ENCODE data around the gene MEF2D. TPM values are rescaled to one million over a fixed set of nuclear protein-coding genes. Genes with fewer than 3 reads are reported as not detected.

MEF2D gene
- total and polyA plus RNA-seq, 4 donors, result 8.1 to 95.8 (median 54.8) TPM

DNA sequence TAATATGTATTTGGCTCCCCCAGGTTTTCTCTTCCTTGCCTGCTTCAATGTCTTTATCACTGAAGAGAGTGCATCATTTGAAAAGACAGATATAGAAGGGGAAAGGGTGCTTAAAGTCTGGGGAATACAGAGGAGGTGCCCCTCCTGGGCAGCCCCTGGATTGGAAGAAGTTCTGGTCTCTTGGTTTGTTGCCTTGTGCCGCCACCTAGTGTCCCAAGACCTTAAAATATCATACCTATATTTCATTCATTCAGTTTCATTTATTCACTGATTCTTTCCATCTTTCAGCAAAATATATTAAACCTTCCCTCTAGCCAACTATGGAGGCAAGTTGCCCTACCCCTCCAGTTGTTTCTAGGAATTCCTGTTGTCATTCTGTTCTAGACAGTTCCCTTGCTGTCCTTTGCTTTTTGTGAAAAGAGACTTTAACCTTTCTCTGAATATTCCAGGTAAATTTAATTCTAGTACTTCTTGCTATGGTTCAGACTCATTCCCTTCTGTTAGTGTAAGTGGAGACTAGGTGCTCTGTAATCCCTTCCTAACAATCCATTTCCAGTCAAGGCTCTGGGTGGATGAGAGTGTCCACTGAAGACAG lies 56.1 kb downstream of the MEF2D start:
- ATAC-seq (ENCODE audit: low FRiP score) (no peak), DNase-seq (no peak)
- 24 to 50% methylated on average over 1 of the region's 1 CpG for WGBS, 2 donors
- Histone ChIP-seq H3K4me3 (ENCODE audit: low read length in 2 of 2) (no peak overlapping the region), H3K4me1 (ENCODE audit: control insufficient read depth in 1 of 2, insufficient read depth in 2 of 2, low read length in 2 of 2) (no peaks in the 10 kb centered on the region), H3K27ac (ENCODE audit: low read depth in 1 of 2, low read length in 2 of 2) (no peak overlapping the region), H3K36me3 (ENCODE audit: control insufficient read depth in 1 of 2, insufficient read depth in 2 of 2, low read length in 1 of 2) (no peaks in the 10 kb centered on the region), H3K27me3 (ENCODE audit: control insufficient read depth in 1 of 2, insufficient read depth in 2 of 2, low read length in 1 of 2) (no peaks in the 10 kb centered on the region), H3K9me3 (ENCODE audit: control insufficient read depth, low read length) (no peaks in the 10 kb centered on the region)
- intact Hi-C loops (cut with DNase I), result loop anchor here (2.0 kb wide), 2 partner anchors 58 to 60 kb away; no protein-coding TSS in a partner anchor

DNA sequence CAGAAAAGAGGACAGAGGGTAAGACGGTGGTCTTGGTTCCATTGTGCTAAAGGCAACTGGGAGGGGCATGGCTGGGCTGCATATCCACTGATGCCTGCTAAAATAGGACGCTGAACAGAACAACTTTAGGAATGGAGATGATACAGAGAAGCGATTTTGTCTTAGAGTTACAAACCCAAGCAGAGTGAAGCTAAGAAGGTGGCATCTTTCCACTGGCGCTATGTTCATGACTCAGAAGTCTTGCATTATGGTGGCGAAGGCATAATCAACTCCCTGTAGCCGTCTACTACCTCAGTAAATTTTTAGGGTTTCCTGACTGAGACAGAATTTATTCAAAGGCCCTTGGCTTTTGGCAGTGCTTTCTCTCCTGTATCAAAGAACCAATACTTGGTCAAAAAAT lies 57.3 kb downstream of the MEF2D start:
- Histone ChIP-seq H3K36me3 (ENCODE audit: control insufficient read depth in 1 of 2, insufficient read depth in 2 of 2, low read length in 1 of 2) (no peaks in the 10 kb centered on the region), H3K4me1 (ENCODE audit: control insufficient read depth in 1 of 2, insufficient read depth in 2 of 2, low read length in 2 of 2) (no peaks in the 10 kb centered on the region), H3K4me3 (ENCODE audit: low read length in 2 of 2) (no peak overlapping the region), H3K9me3 (ENCODE audit: control insufficient read depth, low read length) (no peaks in the 10 kb centered on the region), H3K27ac (ENCODE audit: low read depth in 1 of 2, low read length in 2 of 2) (no peak overlapping the region), H3K27me3 (ENCODE audit: control insufficient read depth in 1 of 2, insufficient read depth in 2 of 2, low read length in 1 of 2) (no peaks in the 10 kb centered on the region)
- intact Hi-C loops (cut with DNase I), result no loop called here
- DNase-seq (no peak), ATAC-seq (ENCODE audit: low FRiP score) (no peak)
- 62 to 68% methylated on average over 6 of the region's 6 CpGs for WGBS, 2 donors

DNA sequence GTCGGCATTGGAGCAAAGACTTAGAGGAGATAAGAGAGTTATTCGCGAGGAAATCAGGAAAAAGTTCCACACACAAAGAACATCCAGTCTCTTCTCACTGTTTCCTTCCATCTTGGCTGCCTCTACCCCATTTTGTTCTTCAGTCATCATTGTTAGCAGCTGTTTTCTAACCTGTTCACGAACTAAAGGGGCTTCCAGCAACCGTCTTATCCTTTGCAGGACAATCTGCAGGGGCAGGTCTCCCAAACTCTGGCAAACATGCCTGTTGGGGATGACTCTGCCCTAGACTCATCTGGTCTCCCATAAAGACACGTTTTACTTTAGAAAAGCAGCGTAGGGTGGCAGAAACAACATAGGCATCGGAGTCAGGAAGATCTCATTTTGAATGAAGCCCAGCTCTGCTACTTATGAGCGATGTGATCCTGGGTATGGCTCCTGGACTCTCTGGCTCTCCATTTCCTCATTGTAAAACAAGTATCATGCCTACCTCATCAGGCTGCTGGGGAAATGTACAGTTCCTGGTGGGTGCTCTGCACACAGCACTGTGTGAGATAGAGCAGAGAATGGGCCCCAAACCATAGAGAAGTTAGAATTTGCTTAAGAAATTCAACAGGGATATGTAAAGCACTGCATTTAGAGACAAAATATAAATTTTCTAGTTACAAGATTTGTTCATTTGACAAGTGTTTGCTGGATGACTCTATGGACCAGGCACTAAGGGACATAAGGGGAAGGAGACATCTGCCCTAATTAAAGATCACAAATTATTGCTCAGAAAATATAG lies 59.7 kb downstream of the MEF2D start:
- H3K4me3 ChIP-seq (ENCODE audit: low read length in 2 of 2), result no peak overlapping the region
- intact Hi-C loops (cut with DNase I), result no loop called here
- 18 to 23% methylated on average over 9 of the region's 9 CpGs for WGBS, 2 donors
- ATAC-seq (ENCODE audit: low FRiP score), result no peak
- H3K4me1 ChIP-seq (ENCODE audit: control insufficient read depth in 1 of 2, insufficient read depth in 2 of 2, low read length in 2 of 2), result no peaks in the 10 kb centered on the region
- no peaks in the 10 kb centered on the region for H3K9me3 ChIP-seq (ENCODE audit: control insufficient read depth, low read length)
- DNase-seq, result no peak
- H3K27me3 ChIP-seq (ENCODE audit: control insufficient read depth in 1 of 2, insufficient read depth in 2 of 2, low read length in 1 of 2), result no peaks in the 10 kb centered on the region
- no peaks in the 10 kb centered on the region for H3K36me3 ChIP-seq (ENCODE audit: control insufficient read depth in 1 of 2, insufficient read depth in 2 of 2, low read length in 1 of 2)
- H3K27ac ChIP-seq (ENCODE audit: low read depth in 1 of 2, low read length in 2 of 2), result no peak overlapping the region

DNA sequence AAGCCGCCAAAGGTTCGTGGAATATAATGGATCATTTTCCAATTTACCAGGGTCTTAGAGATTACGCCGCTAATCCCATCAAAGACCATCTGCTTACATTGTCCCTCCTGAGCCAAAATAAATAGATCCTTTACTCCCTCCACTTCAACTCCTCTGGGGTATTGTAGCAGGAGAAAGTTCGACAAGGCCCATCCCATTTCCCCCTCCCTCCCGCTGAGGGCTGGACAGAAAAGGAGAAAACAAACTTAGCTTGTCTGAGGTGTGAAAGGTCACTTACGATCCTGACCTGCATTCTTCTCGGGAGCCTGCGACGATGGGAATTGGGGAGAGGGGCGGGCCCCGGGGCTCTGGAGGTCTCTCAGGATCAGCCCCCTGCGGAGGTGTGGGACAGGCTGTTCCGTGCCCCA lies 60.8 kb downstream of the MEF2D start:
- no peak overlapping the region for H3K27ac ChIP-seq (ENCODE audit: low read depth in 1 of 2, low read length in 2 of 2)
- DNase-seq (no peak), ATAC-seq (ENCODE audit: low FRiP score) (no peak)
- no peaks in the 10 kb centered on the region for H3K9me3 ChIP-seq (ENCODE audit: control insufficient read depth, low read length)
- intact Hi-C loops (cut with DNase I), result no loop called here
- WGBS, 2 donors, result 10 to 14% methylated on average over 14 of the region's 14 CpGs
- H3K4me3 ChIP-seq (ENCODE audit: low read length in 2 of 2), result no peak overlapping the region
- H3K4me1 ChIP-seq (ENCODE audit: control insufficient read depth in 1 of 2, insufficient read depth in 2 of 2, low read length in 2 of 2), result no peaks in the 10 kb centered on the region
- H3K27me3 ChIP-seq (ENCODE audit: control insufficient read depth in 1 of 2, insufficient read depth in 2 of 2, low read length in 1 of 2), result no peaks in the 10 kb centered on the region
- H3K36me3 ChIP-seq (ENCODE audit: control insufficient read depth in 1 of 2, insufficient read depth in 2 of 2, low read length in 1 of 2), result no peaks in the 10 kb centered on the region

DNA sequence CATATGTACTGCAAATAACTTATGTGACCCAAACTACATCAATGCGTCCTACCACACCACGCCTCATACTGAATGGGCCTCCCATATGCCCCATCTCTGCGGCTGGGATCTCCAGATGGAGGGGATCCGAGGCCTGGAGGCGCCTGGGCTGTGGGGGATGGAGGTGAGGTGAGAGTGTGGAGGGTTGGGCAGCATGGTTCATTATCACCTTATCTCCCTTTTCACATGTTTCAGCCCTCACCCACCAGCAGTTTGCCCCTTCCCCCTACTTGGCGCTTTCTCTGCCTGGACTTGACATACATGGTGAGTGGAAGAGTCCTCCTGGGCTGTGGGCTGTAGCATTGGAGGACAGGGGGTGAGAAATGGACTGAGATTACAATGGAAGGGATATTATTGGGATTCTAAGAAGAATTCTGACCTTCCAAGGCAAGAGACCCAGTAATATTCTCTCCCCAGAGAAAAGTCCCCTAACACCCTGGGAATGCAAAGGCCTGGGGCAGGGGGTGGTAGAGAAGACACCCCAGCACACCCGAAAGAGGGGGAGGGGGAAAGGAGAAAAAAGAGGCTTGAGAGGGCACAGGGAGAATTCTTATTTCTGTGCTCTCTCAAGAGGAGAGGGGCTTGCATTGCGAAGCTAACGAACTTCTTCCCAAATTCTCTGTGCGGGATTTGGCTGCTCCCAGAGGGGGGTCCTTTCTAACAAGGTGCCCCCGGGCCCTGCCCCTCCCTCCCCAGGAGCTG lies 61.4 kb downstream of the MEF2D start:
- no peak for DNase-seq
- 33 to 35% methylated on average over 11 of the region's 11 CpGs for WGBS, 2 donors
- Histone ChIP-seq H3K4me3 (ENCODE audit: low read length in 2 of 2) (no peak overlapping the region), H3K27me3 (ENCODE audit: control insufficient read depth in 1 of 2, insufficient read depth in 2 of 2, low read length in 1 of 2) (peaks cover 0 to under 1% of the 10 kb centered on the region in 2 donors), H3K27ac (ENCODE audit: low read depth in 1 of 2, low read length in 2 of 2) (no peak overlapping the region), H3K9me3 (ENCODE audit: control insufficient read depth, low read length) (no peaks in the 10 kb centered on the region), H3K36me3 (ENCODE audit: control insufficient read depth in 1 of 2, insufficient read depth in 2 of 2, low read length in 1 of 2) (no peaks in the 10 kb centered on the region), H3K4me1 (ENCODE audit: control insufficient read depth in 1 of 2, insufficient read depth in 2 of 2, low read length in 2 of 2) (no peaks in the 10 kb centered on the region)
- no peak for ATAC-seq (ENCODE audit: low FRiP score)
- intact Hi-C loops (cut with DNase I), result no loop called here

DNA sequence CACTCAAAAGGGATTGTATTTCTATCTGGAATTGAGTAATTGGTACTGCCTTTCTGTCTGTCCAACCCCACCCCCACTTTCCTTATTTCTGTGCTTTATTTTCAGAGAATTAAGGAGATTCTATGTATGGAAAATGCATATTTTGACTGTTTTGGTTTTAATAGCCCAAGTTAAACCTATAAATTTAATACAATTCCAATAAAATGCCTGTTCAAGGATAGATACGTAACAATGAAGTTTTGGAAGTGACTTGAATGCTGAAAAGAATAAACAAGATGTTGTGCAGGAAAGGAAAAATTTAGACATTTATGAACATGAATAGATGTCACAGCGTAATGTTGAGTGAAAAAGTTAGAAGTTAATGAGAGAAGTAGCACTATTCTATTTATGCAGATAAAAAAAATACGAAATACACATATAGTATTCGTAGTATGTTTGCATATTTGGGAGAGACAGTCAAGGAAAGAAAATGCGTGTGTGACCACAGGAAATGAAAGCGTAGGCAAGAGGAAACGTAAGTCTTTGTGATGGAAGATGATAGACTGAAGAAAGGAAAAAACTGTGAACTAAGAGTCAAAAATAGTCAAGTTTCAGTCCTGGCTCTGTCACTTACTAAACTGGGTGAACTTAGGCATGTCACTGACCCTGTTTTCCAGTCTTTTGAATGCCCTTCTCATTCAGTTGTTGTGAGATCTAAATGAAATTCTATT lies 62.1 kb downstream of the MEF2D start:
- Histone ChIP-seq H3K27me3 (ENCODE audit: control insufficient read depth in 1 of 2, insufficient read depth in 2 of 2, low read length in 1 of 2) (peaks cover 0 to 2% of the 10 kb centered on the region in 2 donors), H3K9me3 (ENCODE audit: control insufficient read depth, low read length) (no peaks in the 10 kb centered on the region), H3K4me1 (ENCODE audit: control insufficient read depth in 1 of 2, insufficient read depth in 2 of 2, low read length in 2 of 2) (no peaks in the 10 kb centered on the region), H3K36me3 (ENCODE audit: control insufficient read depth in 1 of 2, insufficient read depth in 2 of 2, low read length in 1 of 2) (no peaks in the 10 kb centered on the region), H3K27ac (ENCODE audit: low read depth in 1 of 2, low read length in 2 of 2) (no peak overlapping the region), H3K4me3 (ENCODE audit: low read length in 2 of 2) (no peak overlapping the region)
- intact Hi-C loops (cut with DNase I), result no loop called here
- no peak for ATAC-seq (ENCODE audit: low FRiP score)
- no peak for DNase-seq
- WGBS, 2 donors, result 40 to 56% methylated on average over 7 of the region's 7 CpGs

DNA sequence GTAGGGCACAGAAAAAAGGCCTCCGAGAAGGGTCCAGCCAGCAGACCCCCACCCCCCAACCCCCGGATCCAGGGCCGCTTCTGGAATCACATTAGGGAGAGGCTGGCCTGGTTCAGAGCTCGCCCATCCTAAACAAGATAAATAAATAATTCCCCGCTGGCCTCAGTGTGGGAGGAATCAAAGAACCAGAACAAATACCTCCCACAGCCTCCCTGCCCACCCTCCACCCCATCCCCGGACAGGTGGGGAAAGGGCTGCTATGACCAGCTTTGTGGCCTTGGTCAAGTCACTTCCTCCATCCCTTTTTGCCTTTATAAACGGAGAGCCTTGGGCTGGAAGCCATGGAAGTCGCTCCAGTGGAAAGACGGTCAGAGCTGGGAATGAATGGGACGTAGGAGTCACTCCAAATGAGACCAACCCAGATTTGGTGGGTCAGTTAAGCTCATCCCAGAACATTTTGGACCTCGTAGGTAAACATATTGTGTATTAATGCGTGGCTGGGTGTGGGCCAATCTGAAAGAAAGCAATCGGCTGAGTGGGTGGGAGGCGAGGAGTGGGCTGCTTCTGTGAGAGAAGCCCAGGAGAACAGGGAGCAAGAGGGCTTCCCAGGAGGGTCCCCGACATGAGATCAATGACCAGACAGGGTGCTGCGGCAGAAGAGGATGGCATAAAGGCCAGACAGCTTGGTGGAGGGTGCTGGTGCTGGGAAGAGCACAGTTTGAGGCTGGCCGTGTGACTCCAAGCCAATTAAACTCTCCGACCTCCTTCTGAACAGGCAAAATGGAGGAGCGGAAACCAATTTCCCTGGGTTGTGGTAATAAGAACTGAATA lies 63.3 kb downstream of the MEF2D start:
- WGBS, 2 donors, result 19 to 20% methylated on average over 19 of the region's 19 CpGs
- Histone ChIP-seq H3K4me3 (ENCODE audit: low read length in 2 of 2) (no peak overlapping the region), H3K36me3 (ENCODE audit: control insufficient read depth in 1 of 2, insufficient read depth in 2 of 2, low read length in 1 of 2) (no peaks in the 10 kb centered on the region), H3K9me3 (ENCODE audit: control insufficient read depth, low read length) (no peaks in the 10 kb centered on the region), H3K4me1 (ENCODE audit: control insufficient read depth in 1 of 2, insufficient read depth in 2 of 2, low read length in 2 of 2) (no peaks in the 10 kb centered on the region), H3K27ac (ENCODE audit: low read depth in 1 of 2, low read length in 2 of 2) (no peak overlapping the region), H3K27me3 (ENCODE audit: control insufficient read depth in 1 of 2, insufficient read depth in 2 of 2, low read length in 1 of 2) (peaks cover 0 to 2% of the 10 kb centered on the region in 2 donors)
- intact Hi-C loops (cut with DNase I), result no loop called here
- no peak for ATAC-seq (ENCODE audit: low FRiP score)
- DNase-seq, result no peak
